ENCODE measurements around the gene IER3IP1. TPM values are rescaled to one million over a fixed set of nuclear protein-coding genes. Genes with fewer than 3 reads are reported as not detected.

Gene IER3IP1
- total and polyA plus RNA-seq, 2 of the 13 experiments (the other 11 are each of a cell fraction or from before 2014, with no cell fraction given): 18.7 to 26.1 TPM

DNA sequence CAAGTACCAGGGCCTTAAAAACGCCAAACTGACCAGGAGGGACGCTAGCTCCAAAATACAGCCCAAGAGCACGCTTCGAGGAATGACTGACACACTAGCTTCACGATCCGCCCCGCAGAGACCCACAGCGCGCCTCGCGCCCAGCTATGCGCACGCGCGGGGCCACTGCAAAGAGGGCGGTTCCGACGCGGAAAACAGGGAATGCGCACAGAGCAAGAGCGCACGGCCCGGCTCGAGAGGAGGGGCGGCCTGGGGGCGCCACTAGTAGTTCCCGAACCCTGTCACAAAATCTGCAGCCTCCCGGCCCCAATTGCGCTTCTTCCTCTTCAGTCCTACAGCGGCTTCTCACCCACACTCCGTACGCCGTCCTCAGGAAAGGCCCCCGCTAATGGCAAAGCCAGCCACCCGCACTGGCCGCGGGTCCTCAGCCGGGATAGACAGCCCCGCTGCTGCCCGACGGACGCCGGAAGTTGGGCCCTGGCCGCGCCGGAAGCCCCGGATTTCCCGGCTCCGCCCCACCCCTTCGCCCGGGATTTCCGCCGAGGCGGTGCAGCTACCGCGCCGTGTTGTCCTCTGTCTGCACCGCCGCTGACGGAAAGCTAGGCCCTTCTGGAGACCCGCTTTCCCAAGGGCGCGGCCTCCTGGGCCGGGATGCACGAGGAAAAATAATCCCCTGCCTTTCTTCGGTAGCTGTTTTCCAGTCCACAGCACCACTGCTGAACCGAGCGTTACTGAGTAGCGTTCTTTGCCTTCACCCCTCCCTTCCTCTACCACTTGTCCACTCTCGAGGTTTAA lies 25.9 kb downstream of the IER3IP1 start, which contains the start of gene HDHD2 (continued):
- TF ChIP-seq, protein P1, sequence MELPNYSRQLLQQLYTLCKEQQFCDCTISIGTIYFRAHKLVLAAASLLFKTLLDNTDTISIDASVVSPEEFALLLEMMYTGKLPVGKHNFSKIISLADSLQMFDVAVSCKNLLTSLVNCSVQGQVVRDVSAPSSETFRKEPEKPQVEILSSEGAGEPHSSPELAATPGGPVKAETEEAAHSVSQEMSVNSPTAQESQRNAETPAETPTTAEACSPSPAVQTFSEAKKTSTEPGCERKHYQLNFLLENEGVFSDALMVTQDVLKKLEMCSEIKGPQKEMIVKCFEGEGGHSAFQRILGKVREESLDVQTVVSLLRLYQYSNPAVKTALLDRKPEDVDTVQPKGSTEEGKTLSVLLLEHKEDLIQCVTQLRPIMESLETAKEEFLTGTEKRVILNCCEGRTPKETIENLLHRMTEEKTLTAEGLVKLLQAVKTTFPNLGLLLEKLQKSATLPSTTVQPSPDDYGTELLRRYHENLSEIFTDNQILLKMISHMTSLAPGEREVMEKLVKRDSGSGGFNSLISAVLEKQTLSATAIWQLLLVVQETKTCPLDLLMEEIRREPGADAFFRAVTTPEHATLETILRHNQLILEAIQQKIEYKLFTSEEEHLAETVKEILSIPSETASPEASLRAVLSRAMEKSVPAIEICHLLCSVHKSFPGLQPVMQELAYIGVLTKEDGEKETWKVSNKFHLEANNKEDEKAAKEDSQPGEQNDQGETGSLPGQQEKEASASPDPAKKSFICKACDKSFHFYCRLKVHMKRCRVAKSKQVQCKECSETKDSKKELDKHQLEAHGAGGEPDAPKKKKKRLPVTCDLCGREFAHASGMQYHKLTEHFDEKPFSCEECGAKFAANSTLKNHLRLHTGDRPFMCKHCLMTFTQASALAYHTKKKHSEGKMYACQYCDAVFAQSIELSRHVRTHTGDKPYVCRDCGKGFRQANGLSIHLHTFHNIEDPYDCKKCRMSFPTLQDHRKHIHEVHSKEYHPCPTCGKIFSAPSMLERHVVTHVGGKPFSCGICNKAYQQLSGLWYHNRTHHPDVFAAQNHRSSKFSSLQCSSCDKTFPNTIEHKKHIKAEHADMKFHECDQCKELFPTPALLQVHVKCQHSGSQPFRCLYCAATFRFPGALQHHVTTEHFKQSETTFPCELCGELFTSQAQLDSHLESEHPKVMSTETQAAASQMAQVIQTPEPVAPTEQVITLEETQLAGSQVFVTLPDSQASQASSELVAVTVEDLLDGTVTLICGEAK (IDR thresholded peaks at IDR 0.05): peak; percentile 69
- TF ChIP-seq, protein P1 (CRISPR knock-in tag; IDR thresholded peaks at IDR 0.05): peak; percentile 74; the same call in 1 of the 2 replicates
- TF ChIP-seq ZFP36L1 (CRISPR knock-in tag; IDR thresholded peaks at IDR 0.05) (peak; percentile 72), AGO2 (optimal IDR thresholded peaks at IDR 0.05; ENCODE audit: low read depth, low read length) (peak; percentile 92), REL (CRISPR knock-in tag; conservative IDR thresholded peaks at IDR 0.05) (no peak), SOX6 (IDR thresholded peaks at IDR 0.05) (no peak), SOX6 (CRISPR knock-in tag; IDR thresholded peaks at IDR 0.05) (peak; percentile 69), THRA (CRISPR knock-in tag; IDR thresholded peaks at IDR 0.05; ENCODE audit: borderline replicate concordance) (peak; percentile 52; the same call in 1 of the 2 replicates), SKIL (CRISPR knock-in tag; IDR thresholded peaks at IDR 0.05; ENCODE audit: borderline replicate concordance) (no peak), SAFB2 (CRISPR knock-in tag; IDR thresholded peaks at IDR 0.05; ENCODE audit: borderline replicate concordance, low read depth) (peak; percentile 53; the same call in 1 of the 2 replicates), DMAP1 (CRISPR knock-in tag; IDR thresholded peaks at IDR 0.05) (peak; percentile 75), SMAD1 (CRISPR knock-in tag; IDR thresholded peaks at IDR 0.05; ENCODE audit: borderline replicate concordance, low read depth) (no peak), FOXJ3 (CRISPR knock-in tag; IDR thresholded peaks at IDR 0.05; ENCODE audit: borderline replicate concordance) (peak; percentile 27; the same call in 1 of the 2 replicates), ZFP37 (CRISPR knock-in tag; IDR thresholded peaks at IDR 0.05; ENCODE audit: borderline replicate concordance) (no peak)
